ENCODE results near the gene KCNQ5.
"Not testable (repeated sequence)": the region's sequence is repeated elsewhere in the genome, so short reads cannot be mapped to it uniquely, and the experiment has no call there.

Gene KCNQ5

DNA sequence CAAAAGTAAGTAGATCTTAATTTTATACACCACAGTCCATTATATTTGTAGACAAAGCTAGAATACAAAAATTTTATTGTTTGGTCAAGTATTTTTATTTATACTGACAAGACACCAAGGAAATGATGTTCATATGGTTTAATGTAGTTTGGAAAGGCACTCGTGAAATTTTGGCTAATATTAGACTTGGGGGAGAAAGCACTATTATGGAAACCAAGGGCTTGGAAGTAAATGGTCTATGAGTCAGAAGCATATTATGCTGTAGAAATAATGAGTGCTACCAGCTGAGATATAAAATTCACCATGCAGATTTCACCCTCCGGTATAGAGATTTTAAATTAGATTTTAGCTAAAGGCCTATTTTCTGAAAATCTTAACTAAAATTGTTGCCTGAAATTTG lies 233.6 kb downstream of the KCNQ5 start:
- DNase-seq, result no peak

DNA sequence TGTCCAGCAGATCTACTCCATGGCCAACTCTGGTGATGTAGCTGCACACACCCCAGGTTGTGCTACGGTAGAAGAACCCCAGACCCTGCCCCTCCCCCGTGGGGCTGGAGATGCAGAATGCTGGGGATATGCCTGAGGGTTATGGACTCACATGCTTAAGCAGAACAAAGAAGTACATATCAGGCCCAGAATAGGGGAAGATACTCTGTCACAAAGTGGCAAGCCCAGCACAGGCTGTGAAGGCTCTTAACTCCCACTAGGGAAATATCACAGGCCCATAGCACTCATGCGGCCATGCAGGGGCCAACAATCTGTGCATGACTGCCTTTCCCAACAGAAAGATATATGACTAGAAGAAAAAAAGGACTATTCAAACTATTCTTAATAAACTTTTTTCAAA lies 234.9 kb downstream of the KCNQ5 start:
- DNase-seq, result no peak

DNA sequence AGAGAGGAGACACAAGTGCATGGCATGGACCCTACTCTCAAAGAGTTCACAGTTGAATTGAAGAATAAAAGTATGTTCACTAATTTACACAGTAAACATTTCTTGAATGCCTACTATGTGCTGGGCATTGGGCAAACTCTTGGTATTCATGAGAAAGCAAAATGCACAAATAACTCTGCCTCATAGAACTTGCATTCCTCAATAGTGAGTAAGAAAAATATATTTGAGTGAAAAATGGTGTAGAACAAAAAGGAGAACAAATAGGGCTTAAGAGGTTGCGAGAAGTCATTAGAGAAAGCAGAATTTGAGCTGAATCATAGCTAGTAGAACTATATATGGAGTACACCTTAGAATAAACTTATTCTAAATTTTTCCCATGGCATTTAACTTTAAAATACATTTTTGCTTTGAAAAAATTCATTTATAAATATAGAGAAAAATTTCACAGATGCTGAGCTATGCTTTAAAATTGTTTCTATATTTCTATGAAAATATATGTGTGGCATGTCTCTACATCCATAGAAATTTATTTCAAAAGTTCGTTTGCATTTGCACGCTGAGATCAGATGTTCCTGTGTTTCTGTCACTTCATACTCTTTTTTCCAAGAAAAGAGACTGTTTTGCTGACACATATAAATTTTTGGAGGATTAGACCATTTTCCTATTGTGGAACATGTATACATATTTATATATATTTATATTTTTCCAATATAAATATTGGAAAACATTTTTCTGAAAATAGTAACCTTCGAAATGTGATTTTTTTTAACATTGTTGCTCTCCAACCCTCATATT lies 236.1 kb downstream of the KCNQ5 start:
- no peak for DNase-seq

DNA sequence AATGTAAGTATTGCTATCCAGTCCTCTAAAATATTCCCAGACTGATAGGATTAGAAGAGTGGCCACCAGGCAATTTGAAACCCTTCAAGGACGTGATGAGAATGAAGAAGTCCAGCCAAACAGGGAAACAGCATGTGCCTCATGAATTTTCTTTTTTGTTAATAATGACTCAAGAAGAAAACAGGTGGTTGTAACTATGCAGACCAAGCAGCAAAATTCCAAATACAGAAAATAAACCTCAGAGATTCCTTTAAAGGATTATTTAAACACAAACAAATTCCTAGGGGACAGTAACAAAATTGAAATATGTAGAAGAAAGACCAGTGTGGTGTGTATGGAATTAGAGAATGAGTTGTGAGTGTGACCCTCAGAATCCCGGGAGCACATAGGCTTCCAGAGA lies 239.2 kb downstream of the KCNQ5 start:
- DNase-seq, result no peak

DNA sequence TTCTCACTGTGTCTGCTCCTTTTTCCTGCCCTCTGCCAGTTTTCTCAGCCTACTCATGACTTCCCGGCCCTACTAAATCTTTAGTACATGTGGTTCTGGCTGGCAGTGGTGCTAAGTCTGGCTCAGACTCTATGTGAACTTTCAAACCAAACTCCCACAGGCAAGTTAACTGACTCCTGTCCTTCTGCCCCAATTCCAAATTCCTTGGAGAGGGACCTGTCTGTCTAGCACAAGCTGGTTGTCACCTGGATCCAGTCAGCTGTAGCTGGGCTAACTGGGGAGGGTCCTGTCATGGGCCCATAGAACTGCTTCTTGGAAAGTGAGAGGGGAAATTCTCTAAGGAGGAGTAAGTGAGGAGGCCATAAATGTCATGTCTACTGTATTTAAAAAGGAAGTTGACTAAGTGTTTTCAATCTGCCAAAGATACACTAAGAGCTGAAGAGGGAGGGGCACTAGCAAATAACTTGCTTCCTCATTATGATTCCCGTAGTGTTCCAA lies 240.1 kb downstream of the KCNQ5 start:
- DNase-seq, result no peak

DNA sequence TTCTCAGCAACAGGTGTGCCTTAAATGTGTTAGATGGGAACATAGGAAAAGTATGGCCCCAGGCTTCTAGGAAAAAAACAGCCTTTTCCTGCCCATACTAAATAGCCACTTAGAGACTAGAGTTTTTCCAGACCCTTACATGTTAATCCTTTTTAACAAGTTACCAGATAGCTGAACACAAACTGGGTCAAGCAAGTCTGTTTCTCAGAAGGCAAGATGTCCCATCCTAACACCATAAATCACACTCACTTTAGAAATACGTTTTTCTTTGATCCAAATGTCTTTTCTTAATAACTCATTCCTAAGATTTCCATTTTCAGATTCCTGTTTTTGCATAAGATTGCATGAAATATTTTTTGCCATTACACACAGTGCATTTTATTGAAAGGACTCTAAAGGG lies 241.3 kb downstream of the KCNQ5 start:
- DNase-seq, result no peak

DNA sequence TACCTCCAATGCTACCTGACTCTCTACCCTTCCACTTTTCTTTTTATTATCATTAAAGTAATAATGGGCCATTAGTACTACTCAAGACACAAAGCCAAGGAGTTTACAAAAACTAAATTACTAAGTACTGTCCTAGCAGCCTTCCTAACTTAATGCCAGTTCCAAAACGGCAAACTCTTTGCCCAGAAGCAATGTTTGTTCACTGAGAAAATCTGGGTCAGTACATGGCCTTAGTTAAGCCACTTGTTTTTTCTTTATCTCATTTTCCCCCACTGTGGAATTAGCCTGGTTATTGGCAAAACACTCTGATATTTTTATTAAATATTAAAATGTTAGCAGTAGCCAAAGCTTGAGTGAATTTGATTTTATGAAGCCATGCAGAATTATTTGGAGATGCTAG lies 242.4 kb downstream of the KCNQ5 start:
- DNase-seq, result no peak

DNA sequence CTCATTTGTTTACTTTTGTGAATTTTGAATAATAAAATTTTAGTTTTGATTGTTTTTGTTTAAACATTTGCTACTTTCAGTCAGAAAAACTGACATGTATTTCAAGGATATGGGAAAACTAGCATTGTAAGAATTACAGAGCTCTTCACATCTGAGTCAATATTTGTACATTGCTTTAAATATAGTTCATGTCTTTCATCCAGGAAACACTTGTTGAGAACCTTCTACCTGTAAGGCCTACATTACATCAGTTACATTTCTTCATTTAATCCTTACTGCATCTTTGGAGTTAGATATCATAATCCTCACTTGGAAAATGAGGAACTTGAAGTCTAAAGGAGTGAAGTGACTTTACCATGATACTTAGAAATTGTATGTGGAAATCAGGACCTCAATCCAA lies 242.9 kb downstream of the KCNQ5 start:
- DNase-seq, result no peak

DNA sequence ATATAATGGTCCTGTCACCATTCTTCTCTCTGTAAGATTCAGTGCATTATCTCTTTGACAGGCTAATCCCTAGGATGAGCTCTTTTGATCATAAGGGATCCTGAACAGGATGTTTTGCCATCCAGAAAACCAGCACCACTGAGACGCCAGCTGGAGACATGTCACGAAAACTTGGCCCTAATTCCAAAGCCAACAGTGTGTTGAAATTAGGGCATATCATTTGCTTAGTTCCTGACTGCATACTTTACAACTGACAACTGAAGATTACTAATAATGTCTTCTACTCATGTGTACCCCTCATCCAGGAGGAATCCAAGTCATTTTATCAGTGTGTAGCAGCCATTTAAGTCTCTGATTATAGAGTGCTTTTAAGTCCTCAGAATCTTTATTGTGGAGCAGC lies 243.6 kb downstream of the KCNQ5 start:
- no peak for DNase-seq

DNA sequence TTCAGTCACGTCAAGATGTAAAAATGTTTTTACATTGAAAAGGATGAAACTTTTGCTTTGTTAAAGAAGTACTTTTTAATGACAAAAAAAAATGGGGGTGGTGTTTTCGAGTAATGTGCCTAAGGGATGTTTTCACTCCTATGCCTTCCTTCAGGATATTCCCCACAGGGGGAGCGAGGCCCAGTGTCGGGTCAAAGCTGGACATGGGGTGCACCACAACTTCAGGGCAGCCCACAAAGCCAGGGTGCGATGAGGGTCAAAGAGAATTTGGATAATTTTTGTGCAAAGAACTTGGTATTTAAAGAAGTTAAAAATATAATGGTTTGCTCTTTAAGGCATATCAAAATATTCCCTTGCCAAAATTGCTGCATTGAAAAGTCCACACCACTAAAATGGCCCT lies 247.8 kb downstream of the KCNQ5 start:
- no peak for DNase-seq

DNA sequence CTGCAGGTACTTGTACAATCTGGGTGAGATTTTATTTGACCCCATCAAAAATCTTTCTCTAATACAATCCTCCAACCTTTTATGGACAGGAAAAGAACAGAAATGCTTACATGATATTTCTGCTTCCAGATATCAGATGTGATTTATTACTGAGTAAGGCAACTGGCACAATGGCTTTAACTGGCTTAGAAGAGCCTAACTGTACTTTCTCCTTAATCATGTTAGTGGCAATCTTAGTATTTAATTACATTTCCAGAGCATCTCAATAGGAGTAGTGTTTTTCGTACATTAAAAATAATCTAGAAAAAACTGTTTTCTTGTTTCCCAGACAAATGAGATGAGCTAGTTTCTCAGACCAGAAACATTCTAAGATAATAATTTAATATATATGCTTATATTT lies 251.6 kb downstream of the KCNQ5 start:
- no peak for DNase-seq

DNA sequence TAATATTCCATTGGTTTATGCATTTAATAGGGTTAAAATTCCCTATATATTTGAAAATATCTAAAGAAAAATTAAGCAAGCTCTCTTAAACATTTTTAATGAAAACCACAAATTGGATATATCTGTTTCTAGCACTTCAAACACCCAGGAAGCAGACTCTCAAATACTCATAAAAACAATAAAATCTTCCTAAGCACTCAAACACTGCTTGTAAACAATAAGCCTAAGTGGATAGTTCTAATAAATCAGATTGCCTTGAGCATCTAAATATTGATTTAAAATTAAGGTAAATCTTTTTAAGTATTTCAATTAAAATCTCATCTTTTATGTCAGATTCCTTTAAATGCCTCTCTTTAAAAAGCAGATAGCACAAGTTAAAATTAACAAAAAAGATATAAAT lies 254.4 kb downstream of the KCNQ5 start:
- no peak for DNase-seq

DNA sequence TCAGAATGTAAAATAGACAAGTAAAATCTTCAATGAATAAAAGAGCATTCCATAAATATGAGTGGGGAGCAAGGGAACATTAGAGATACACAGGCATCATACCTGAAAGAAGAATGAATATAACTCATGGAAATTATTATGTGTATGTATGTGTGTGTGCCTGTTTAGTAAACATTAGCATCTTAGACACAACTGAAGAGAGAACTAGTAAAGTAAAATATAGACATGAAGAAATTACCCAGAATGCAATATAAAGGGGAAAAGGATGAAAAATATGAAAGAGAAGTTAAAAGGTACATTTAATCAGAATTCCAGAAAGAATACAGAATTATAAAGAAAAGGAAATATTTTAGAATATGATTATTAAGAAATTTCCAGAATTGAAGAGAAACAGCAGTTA lies 264.3 kb downstream of the KCNQ5 start:
- DNase-seq, result no peak

DNA sequence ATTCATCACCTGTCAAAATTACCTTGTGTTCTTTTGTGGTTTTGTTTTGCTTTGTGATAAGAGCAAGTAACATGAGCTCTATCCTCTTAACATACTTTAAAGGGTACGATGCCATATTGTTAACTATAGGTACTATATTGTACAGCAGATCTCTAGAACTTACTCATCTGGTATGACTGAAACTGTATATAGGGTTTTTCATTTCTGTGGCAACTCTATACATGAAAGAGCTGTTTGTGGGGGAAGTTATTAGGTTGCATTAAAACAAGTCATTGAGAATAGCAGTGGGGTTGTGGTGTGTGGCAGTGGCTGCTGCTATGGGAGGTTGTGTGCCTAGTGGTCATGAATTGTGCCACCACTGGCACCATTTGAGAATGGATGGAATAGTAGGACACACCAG lies 268.4 kb downstream of the KCNQ5 start:
- no peak for DNase-seq

DNA sequence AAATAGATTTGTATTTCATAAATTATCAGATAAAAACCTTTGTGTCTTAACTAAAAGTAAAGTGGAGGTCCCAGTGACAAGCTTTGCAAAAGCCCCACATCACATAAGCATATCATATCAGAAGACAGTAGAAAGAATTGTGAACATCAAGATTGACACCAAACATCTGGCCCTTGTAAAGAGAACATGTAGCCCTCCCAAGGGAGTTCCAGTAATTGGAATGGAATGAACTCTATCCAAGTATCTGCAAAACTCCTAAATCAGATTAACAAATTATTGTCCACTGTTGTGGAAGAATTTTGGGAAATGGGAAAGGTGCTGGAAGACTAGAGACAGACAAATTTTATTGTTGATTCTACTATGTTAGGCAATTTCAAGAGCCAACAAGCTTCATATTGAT lies 268.8 kb downstream of the KCNQ5 start:
- DNase-seq, result no peak

DNA sequence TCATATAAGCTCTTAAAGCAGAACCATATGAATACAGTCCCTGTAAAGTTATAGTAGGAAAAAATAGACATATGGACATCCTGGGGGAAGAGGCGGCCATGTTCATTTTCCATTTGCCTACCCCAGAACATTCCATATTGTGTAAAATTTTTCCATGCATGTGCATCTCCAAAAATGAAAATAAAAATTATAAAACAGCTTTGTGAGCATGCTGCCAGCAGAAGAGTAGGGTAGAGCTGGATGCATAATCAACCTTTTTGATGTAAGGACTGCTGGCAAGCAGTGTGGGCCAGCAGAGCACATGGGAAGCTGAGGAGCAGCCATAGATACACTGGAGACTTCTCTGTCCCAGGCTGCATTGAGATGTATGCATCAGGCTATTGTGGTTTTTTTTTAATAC lies 271.0 kb downstream of the KCNQ5 start:
- DNase-seq, result no peak

DNA sequence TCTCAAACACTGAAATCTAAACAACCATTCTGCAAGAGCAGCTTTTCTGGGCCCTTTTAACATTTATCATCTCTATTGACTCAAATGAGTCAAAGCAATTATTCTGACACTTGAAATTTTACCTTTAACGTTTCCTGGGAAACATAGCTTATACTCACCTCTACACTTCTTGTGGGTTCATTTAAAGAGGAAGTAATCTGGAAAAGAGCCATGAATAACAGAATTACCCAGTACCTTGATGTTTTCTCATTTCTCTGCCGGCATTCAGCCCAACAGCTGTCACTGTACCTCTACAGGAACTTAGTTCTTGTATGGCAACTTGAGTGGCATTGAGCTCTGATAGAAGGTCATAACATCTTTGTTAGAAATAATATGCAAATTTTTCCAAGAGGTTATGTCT lies 272.2 kb downstream of the KCNQ5 start:
- no peak for DNase-seq

DNA sequence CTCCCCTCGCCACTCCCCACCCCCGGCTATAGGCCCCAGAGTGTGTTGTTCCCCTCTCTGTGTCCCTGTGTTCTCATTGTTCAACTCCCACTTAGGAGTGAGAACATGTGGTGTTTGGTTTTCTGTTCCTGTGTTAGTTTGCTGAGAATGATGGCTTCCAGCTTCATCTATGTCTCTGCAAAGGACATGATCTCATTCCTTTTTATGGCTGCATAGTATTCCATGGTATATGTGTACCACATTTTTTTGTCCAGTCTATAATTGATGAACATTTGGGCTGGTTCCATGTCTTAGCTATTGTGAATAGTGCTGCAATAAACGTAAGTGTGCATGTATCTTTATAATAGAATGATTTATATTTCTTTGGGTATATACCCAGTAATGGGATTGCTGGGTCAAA lies 276.4 kb downstream of the KCNQ5 start:
- not testable (repeated sequence) for DNase-seq

DNA sequence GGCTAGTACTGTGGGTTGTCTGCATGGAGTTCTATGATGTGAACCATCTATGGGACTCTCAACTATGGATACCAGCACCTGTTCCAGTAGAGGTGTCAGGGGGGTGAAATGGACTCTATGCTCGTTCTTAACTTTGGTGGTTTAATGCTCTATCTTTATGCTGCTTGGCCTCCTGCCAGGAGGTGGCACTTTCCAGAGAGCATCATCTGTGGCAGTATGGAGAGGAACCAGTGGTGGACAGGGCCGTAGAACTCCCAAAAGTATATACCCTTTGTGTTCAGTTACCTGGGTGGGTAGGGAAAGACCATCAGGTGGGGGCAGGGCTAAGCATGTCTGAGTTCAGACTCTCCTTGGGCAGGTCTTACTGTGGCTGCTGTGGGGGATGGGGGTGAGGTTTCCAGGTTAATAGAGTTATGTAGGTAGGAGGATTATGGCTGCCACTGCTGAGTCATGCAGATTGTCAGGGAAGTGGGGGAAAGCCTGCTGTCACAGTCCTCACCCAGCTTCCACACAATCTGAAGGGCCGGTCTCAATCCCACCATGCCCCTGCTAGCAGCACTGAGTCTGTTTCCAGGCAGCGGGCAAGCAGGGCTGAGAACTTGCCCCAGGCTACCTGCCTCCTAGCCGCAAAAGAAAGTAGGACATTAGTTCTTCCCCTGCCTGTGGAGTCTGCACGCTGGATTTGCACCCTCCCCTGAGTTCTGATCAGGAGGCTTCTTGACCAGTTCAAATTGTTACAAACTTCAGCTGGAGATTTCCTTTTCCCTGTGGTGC lies 284.0 kb downstream of the KCNQ5 start:
- no peak for DNase-seq

DNA sequence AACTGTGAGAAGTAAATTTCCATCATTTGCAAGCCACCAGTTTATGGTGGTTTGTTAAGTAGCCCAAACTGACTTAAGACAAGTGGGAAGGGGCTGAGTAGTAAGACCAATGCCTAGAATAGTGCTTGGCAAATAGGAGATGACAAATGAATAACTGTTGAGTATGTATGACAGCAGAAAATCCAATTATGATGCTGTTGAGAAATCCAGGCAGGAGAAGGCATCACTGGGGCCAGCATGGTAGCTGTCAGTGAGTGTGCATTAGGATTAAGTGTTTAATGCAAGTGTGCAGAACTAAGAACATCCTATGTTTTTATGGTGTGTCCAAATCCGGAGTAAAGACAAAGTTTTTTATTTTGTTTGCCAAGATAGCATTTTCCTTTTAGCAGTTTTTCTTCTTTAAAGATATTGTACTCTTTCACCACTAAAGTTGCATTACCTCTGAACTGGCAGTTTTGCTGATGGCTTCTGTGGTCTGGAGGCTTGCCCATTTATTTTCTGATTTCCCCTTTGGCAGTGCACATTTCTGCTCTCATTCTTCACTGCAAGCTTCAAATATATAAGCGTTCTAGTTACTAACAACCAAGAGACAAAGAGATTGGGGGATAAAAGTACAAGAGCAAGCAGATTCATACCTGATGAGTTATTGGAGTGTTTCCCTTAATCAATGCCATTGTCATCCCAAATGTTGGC lies 289.7 kb downstream of the KCNQ5 start:
- no peak for DNase-seq

DNA sequence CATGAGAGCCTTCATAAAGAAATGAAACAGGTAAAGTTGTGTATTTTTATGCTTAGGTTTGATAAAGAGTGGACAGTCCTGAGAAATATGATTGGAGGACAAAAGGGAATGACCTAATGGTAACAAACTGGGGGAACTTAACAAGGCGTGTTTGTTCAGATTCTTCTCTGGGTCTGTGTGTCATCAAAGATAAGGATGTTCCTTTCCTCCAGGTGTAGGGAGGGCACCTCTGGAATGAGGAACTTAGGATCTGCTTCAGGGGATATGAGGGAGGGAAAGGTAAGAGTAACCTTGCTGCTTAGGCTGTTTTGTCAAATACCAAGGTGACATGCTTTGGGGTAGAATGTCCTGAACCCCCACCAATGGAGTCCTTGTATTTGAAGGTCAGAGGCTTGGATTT lies 291.9 kb downstream of the KCNQ5 start:
- no peak for DNase-seq

DNA sequence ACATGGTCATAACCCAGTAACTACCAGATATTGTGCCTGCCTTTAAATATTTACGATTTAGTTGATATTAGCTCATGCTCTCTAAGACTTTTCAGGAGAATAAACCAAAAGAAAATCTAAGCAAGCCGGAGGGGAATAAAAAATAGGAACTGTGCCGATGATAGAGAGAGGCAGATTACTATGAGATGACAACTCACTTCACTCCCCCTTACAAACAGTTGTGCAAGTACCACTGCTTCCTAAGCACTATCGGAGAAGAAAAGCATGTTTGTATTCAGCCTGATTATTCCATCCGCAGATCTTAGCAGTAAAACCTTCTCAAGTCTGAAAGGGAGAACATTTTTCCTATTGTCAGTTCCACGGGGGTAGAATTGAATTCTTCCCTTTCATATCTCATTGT lies 294.4 kb downstream of the KCNQ5 start:
- DNase-seq, result no peak

DNA sequence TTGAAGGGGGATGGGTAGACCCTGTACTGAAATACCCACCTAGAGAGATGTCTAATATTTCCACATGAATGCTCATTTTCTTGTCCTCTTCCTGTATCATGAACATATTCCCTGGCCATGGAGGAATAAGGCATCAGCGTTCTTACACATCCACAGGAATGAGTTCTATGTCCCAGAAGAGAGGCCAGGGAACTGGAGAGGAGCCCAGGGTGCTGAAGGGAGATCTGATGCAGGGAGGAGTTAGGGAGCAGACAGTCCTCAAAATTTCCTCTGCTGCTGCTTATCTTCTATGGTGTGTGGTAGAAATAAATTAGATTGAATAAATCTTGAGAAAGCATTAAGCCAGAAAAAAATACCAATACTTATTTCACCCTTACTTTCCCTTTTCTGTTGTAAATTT lies 295.0 kb downstream of the KCNQ5 start:
- no peak for DNase-seq

DNA sequence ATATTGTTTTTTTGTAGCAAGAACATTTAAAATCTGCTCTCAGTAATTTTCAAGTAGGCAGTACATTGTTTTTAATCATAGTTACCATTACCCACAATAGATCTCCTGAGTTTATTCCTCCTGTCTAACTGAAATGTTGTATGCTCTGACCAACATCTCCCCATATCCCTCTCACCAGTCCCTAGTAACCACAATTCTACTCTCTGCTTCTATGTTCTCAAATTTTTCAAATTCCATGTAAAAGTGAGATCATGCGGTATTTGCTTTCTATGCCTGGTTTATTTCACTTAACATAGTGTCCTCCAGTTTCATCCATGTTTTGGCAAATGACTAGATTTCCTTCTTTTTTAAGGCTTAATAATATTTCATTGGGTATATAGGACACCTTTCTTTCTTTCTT lies 300.5 kb downstream of the KCNQ5 start:
- no peak for DNase-seq

Data from T-helper 9 cell (primary cell).